HCT116 (cell line): ENCODE results near the gene AGAP1. TPM values are rescaled to one million over a fixed set of nuclear protein-coding genes. Genes with fewer than 3 reads are reported as not detected.

ENCODE experiments used
- ATAC-seq: fragments of 200-7000 bp; cut with Tn5 transposase; 2 replicates; pipeline ENCODE4 v1.9.1; 2020; ENCODE audit warnings: mild to moderate bottlenecking, moderate library complexity
- BruUV-seq: library from RNA; stranded (reverse); fragments of 400-500 nt; replicated peaks from 2 replicates; lab custom pipeline; 2021; lab: Mats Ljungman, UMichigan
- CTCF ChIA-PET: fragments of 300-600 bp; sonication (Branson Sonifier 250); formaldehyde crosslinking; loops from one replicate; lab custom pipeline; 2021; ENCODE audit warnings: antibody characterized with exemption; lab: Charles Lee
- POLR2A ChIA-PET: fragments of 300-600, 350-600 bp; sonication (Branson Sonifier 250); formaldehyde crosslinking; loops from one replicate; lab custom pipeline; 2021; ENCODE audit warnings: antibody characterized with exemption; lab: Charles Lee
- RAD21 ChIA-PET, 2 experiments: fragments of 300-600 bp; sonication (Branson Sonifier 250); formaldehyde crosslinking; loops; one replicate each; lab custom pipeline; 2023; ENCODE audit warnings: low total read pairs in 2 of 2; ENCODE audit not compliant: uncharacterized antibody in 2 of 2, unreplicated experiment in 2 of 2, low non-redundant PET in 1 of 2; lab: Charles Lee
- DNase-seq: peaks from one replicate; pipeline ENCODE4 v3.0.0-alpha.2; 2010; ENCODE audit warnings: low read depth, low spot score
- H2AFZ ChIP-seq: fragments of 200-600 bp; shearing (Covaris generic), sonication (generic); 2 replicates; pipeline ENCODE4 v1.6.1; 2017; ENCODE audit warnings: low read depth, mixed run types, mixed read lengths, antibody characterized with exemption, low read length; ENCODE audit not compliant: poor library complexity, severe bottlenecking
- H3K27ac ChIP-seq: 2 replicates; pipeline ENCODE4 v1.5.1; 2012; ENCODE audit warnings: low read depth, low read length
- H3K27me3 ChIP-seq: fragments of 200-600 bp; sonication (generic); 2 replicates; pipeline ENCODE4 v1.6.1; 2016; ENCODE audit warnings: mixed run types, low read length, mixed read lengths; ENCODE audit not compliant: insufficient read depth
- H3K36me3 ChIP-seq, 2 experiments: fragments of 200-500 bp in 1 of 2; fragments of 200-600 bp in 1 of 2; sonication (Bioruptor generic) in 1 of 2; sonication (generic) in 1 of 2; 2 replicates each; pipeline versions ENCODE4 v1.5.1 to v1.6.1; 2014 to 2016; ENCODE audit warnings: low read length in 2 of 2, inconsistent platforms in 1 of 2, mixed read lengths in 1 of 2, mixed run types in 1 of 2; ENCODE audit not compliant: insufficient read depth in 2 of 2, control insufficient read depth in 1 of 2
- H3K4me1 ChIP-seq, 2 experiments: fragments of 200-600 bp in 1 of 2; sonication (generic) in 1 of 2; 2 replicates each; pipeline versions ENCODE4 v1.5.1 to v1.6.1; 2012 to 2017; ENCODE audit warnings: low read length in 2 of 2, inconsistent platforms in 1 of 2, mild to moderate bottlenecking in 1 of 2, mixed read lengths in 1 of 2, mixed run types in 1 of 2, moderate library complexity in 1 of 2; ENCODE audit not compliant: insufficient read depth in 2 of 2, control insufficient read depth in 1 of 2
- H3K4me2 ChIP-seq: fragments of 200-600 bp; sonication (generic); 2 replicates; pipeline ENCODE4 v1.6.1; 2017; ENCODE audit warnings: mixed run types, low read length, mixed read lengths
- H3K4me3 ChIP-seq, 2 experiments: fragments of 200-600 bp in 1 of 2; sonication (generic) in 1 of 2; replicated peaks in 1 of 2; 2 replicates each; pipeline ENCODE4 v1.5.1; 2011 to 2016; ENCODE audit warnings: low read length in 2 of 2, control low read depth in 1 of 2, low read depth in 1 of 2, mild to moderate bottlenecking in 1 of 2, mixed read lengths in 1 of 2, mixed run types in 1 of 2
- H3K79me2 ChIP-seq: fragments of 200-600 bp; sonication (generic); 2 replicates; pipeline ENCODE4 v1.6.1; 2017; ENCODE audit warnings: mild to moderate bottlenecking, mixed run types, low read length, moderate library complexity, mixed read lengths; ENCODE audit not compliant: insufficient read depth
- H3K9ac ChIP-seq: fragments of 200-600 bp; sonication (generic); 2 replicates; pipeline ENCODE4 v1.6.1; 2016; ENCODE audit warnings: low read length, mixed read lengths
- H3K9me2 ChIP-seq: fragments of 200-600 bp; sonication (generic), shearing (Covaris generic); 2 replicates; pipeline ENCODE4 v1.6.1; 2017; ENCODE audit warnings: mixed run types, mild to moderate bottlenecking, moderate library complexity; ENCODE audit not compliant: insufficient read depth
- H3K9me3 ChIP-seq, 2 experiments: fragments of 200-500 bp in 1 of 2; fragments of 200-600 bp in 1 of 2; sonication (Bioruptor generic) in 1 of 2; sonication (generic) in 1 of 2; 2 replicates each; pipeline ENCODE4 v1.6.1; 2014 to 2017; ENCODE audit warnings: low read length in 2 of 2, mixed read lengths in 2 of 2, inconsistent platforms in 1 of 2, low read depth in 1 of 2, mild to moderate bottlenecking in 1 of 2, mixed run types in 1 of 2, moderate library complexity in 1 of 2; ENCODE audit not compliant: control insufficient read depth in 1 of 2, insufficient read depth in 1 of 2
- H4K20me1 ChIP-seq: fragments of 200-600 bp; sonication (generic), shearing (Covaris generic); 2 replicates; pipeline ENCODE4 v1.6.1; 2017; ENCODE audit warnings: mixed run types, mild to moderate bottlenecking, moderate library complexity; ENCODE audit not compliant: insufficient read depth
- CTCF ChIP-seq, 3 experiments: fragments of 200-600 bp in 1 of 3; sonication (generic) in 1 of 3; IDR thresholded peaks in 2 of 3; conservative IDR thresholded peaks in 1 of 3; 2 replicates each; pipeline ENCODE4 v1.5.1; 2012 to 2017; ENCODE audit warnings: low read depth in 2 of 3, low read length in 2 of 3, antibody characterized with exemption in 1 of 3, borderline replicate concordance in 1 of 3, control low read depth in 1 of 3, mild to moderate bottlenecking in 1 of 3, mixed read lengths in 1 of 3, mixed run types in 1 of 3, moderate library complexity in 1 of 3; ENCODE audit not compliant: insufficient read depth in 1 of 3
- EZH2 ChIP-seq: fragments of 200-600 bp; sonication (generic); IDR thresholded peaks from 2 replicates; pipeline ENCODE4 v1.6.1; 2017; ENCODE audit warnings: antibody characterized with exemption, mixed run types
- FOSL1 ChIP-seq: IDR thresholded peaks from 2 replicates; pipeline ENCODE4 v1.6.1; 2012; ENCODE audit warnings: low read depth
- JUND ChIP-seq: IDR thresholded peaks from 2 replicates; pipeline ENCODE4 v1.6.1; 2012
- SP1 ChIP-seq: IDR thresholded peaks from 2 replicates; pipeline ENCODE4 v1.6.1; 2012; ENCODE audit warnings: low read depth
- SRF ChIP-seq: IDR thresholded peaks from 2 replicates; pipeline ENCODE4 v1.6.1; 2012; ENCODE audit warnings: low read depth
- intact Hi-C: fragments of 100-400 bp; cut with micrococcal nuclease; formaldehyde crosslinking; loops from 2 replicates; pipeline ENCODE4 v1.10.0; 2022
- total RNA-seq: library from RNA; stranded (reverse); gene quantifications from one replicate; pipeline ENCODE4 v1.2.1, GENCODE V29; 2021; ENCODE audit not compliant: unreplicated experiment
- TF ChIP-seq, protein P1 (sequence below): IDR thresholded peaks from 2 replicates; pipeline ENCODE4 v1.6.1; 2012; ENCODE audit warnings: low read depth

Gene AGAP1
- total RNA-seq, 1 experiment from 2014 or later = 43.8 TPM

- TF ChIP-seq FOSL1 = no peak
- RAD21 ChIA-PET = no interaction called here
- BruUV-seq = no TSS peak
- H2AFZ ChIP-seq = no peak overlapping the region
- CTCF ChIA-PET = no interaction called here
- H3K9me2 ChIP-seq = no peaks in the 10 kb centered on the region
- no peak overlapping the region for H3K4me3 ChIP-seq
- peaks cover 93% of the 10 kb centered on the region for H3K79me2 ChIP-seq
- H3K9me3 ChIP-seq = no peaks in the 10 kb centered on the region
- no peak overlapping the region for H3K9ac ChIP-seq
- H3K4me1 ChIP-seq = no peaks in the 10 kb centered on the region
- intact Hi-C loops = no loop called here
- ATAC-seq (no peak), DNase-seq (no peak)
- POLR2A ChIA-PET = no interaction called here
- H3K36me3 ChIP-seq = no peaks in the 10 kb centered on the region
- H4K20me1 ChIP-seq = no peaks in the 10 kb centered on the region
- no peak overlapping the region for H3K27ac ChIP-seq
- H3K4me2 ChIP-seq = no peak overlapping the region
- H3K27me3 ChIP-seq = no peaks in the 10 kb centered on the region
These were observed 115.9 kb downstream of the AGAP1 start for GRCh38 chr2:235609746-235610145.

GRCh38 chr2:235610696-235611257, 116.9 kb downstream of the AGAP1 start:
- H3K4me2 ChIP-seq = no peak overlapping the region
- no peak for TF ChIP-seq SRF
- H3K27ac ChIP-seq = no peak overlapping the region
- DNase-seq (no peak), ATAC-seq (no peak)
- no peaks in the 10 kb centered on the region for H3K9me3 ChIP-seq
- H3K27me3 ChIP-seq = no peaks in the 10 kb centered on the region
- POLR2A ChIA-PET = no interaction called here
- H3K9ac ChIP-seq = no peak overlapping the region
- RAD21 ChIA-PET = no interaction called here
- no peak overlapping the region for H3K4me3 ChIP-seq
- intact Hi-C loops = no loop called here
- H3K36me3 ChIP-seq = no peaks in the 10 kb centered on the region
- no peaks in the 10 kb centered on the region for H3K4me1 ChIP-seq
- H4K20me1 ChIP-seq = no peaks in the 10 kb centered on the region; the same call in 1 of the 2 replicates
- no TSS peak for BruUV-seq
- H2AFZ ChIP-seq = no peak overlapping the region
- H3K79me2 ChIP-seq = peaks cover 97% of the 10 kb centered on the region
- H3K9me2 ChIP-seq = no peaks in the 10 kb centered on the region
- CTCF ChIA-PET = no interaction called here

DNA sequence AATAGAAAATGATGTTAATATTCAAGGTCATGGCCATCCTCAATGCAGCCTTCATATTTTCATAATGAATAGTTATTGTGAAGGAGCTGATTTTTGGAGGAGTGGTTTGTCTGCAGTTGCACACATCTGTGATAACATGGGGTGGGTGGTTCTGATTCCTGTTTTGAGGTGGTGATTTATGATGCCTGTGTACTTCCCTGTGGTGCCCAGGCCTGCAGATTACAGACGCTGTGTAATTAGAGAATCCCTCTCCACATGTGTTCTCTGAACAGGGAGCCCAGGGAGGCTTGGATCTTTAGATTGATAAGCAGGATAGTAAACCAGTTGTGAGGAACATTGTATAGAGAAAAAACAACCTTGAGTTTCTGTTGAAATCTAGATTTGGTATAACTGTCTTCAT, 117.5 kb downstream of the AGAP1 start:
- H3K4me1 ChIP-seq = no peaks in the 10 kb centered on the region
- no peak for ATAC-seq
- no peaks in the 10 kb centered on the region for H3K9me2 ChIP-seq
- H3K27me3 ChIP-seq = no peaks in the 10 kb centered on the region
- ChIA-PET RAD21 (no interaction called here), CTCF (no interaction called here), POLR2A (no interaction called here)
- no peaks in the 10 kb centered on the region for H3K36me3 ChIP-seq
- no TSS peak for BruUV-seq
- no peak overlapping the region for H2AFZ ChIP-seq
- H3K79me2 ChIP-seq = peaks cover 95% of the 10 kb centered on the region
- TF ChIP-seq EZH2 (no peak), SP1 (no peak), JUND (no peak), SRF (no peak), CTCF (IDR thresholded peaks at IDR 0.05 in 2 of 3, conservative IDR thresholded peaks at IDR 0.05 in 1 of 3; ENCODE audit: borderline replicate concordance in 1 of 3, insufficient read depth in 1 of 3, low read depth in 2 of 3, low read length in 2 of 3) (no peak)
- TF ChIP-seq, protein P1, sequence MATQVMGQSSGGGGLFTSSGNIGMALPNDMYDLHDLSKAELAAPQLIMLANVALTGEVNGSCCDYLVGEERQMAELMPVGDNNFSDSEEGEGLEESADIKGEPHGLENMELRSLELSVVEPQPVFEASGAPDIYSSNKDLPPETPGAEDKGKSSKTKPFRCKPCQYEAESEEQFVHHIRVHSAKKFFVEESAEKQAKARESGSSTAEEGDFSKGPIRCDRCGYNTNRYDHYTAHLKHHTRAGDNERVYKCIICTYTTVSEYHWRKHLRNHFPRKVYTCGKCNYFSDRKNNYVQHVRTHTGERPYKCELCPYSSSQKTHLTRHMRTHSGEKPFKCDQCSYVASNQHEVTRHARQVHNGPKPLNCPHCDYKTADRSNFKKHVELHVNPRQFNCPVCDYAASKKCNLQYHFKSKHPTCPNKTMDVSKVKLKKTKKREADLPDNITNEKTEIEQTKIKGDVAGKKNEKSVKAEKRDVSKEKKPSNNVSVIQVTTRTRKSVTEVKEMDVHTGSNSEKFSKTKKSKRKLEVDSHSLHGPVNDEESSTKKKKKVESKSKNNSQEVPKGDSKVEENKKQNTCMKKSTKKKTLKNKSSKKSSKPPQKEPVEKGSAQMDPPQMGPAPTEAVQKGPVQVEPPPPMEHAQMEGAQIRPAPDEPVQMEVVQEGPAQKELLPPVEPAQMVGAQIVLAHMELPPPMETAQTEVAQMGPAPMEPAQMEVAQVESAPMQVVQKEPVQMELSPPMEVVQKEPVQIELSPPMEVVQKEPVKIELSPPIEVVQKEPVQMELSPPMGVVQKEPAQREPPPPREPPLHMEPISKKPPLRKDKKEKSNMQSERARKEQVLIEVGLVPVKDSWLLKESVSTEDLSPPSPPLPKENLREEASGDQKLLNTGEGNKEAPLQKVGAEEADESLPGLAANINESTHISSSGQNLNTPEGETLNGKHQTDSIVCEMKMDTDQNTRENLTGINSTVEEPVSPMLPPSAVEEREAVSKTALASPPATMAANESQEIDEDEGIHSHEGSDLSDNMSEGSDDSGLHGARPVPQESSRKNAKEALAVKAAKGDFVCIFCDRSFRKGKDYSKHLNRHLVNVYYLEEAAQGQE = no peak
- H3K4me2 ChIP-seq = no peak overlapping the region
- no peak overlapping the region for H3K9ac ChIP-seq
- no peak overlapping the region for H3K27ac ChIP-seq
- intact Hi-C loops = no loop called here
- H3K4me3 ChIP-seq = no peak overlapping the region
- H4K20me1 ChIP-seq = no peaks in the 10 kb centered on the region; the same call in 1 of the 2 replicates
- H3K9me3 ChIP-seq = no peaks in the 10 kb centered on the region
- no peak for DNase-seq
